Aorta (tissue), 5 donors: ENCODE measurements around the gene PRKN. TPM values are rescaled to one million over a fixed set of nuclear protein-coding genes. Genes with fewer than 3 reads are reported as not detected.

Experiments
- ATAC-seq: fragments of 200-7000 bp; cut with Tn5 transposase; one replicate; pipeline ENCODE4 v1.9.1; 2022; ENCODE audit warnings: moderate library complexity; ENCODE audit not compliant: low FRiP score
- DNase-seq, 2 donors: peaks; one replicate each; pipeline ENCODE4 v3.0.0-alpha.2; 2020
- H3K27ac ChIP-seq, 2 donors: one replicate each; pipeline ENCODE4 v1.5.1; 2013; ENCODE audit warnings: low read length in 2 of 2, mild to moderate bottlenecking in 2 of 2, moderate library complexity in 2 of 2, control low read depth in 1 of 2, inconsistent platforms in 1 of 2, low read depth in 1 of 2
- H3K27me3 ChIP-seq, 2 donors: one replicate each; pipeline ENCODE4 v1.6.1; 2013; ENCODE audit warnings: control low read depth in 1 of 2, low read length in 1 of 2, mild to moderate bottlenecking in 1 of 2, moderate library complexity in 1 of 2; ENCODE audit not compliant: insufficient read depth in 2 of 2, control insufficient read depth in 1 of 2
- H3K36me3 ChIP-seq, 2 donors: one replicate each; pipeline ENCODE4 v1.6.1; 2013; ENCODE audit warnings: control low read depth in 1 of 2, low read length in 1 of 2, mild to moderate bottlenecking in 1 of 2; ENCODE audit not compliant: insufficient read depth in 2 of 2, control insufficient read depth in 1 of 2
- H3K4me1 ChIP-seq, 2 donors: one replicate each; pipeline ENCODE4 v1.6.1; 2013; ENCODE audit warnings: low read length in 2 of 2, control low read depth in 1 of 2, mild to moderate bottlenecking in 1 of 2, moderate library complexity in 1 of 2; ENCODE audit not compliant: insufficient read depth in 2 of 2, control insufficient read depth in 1 of 2
- H3K4me3 ChIP-seq, 2 donors: one replicate each; pipeline ENCODE4 v1.5.1; 2013; ENCODE audit warnings: low read length in 2 of 2, control low read depth in 1 of 2, mild to moderate bottlenecking in 1 of 2
- H3K9me3 ChIP-seq: one replicate; pipeline ENCODE4 v1.6.1; 2013; ENCODE audit warnings: mild to moderate bottlenecking, low read length; ENCODE audit not compliant: control insufficient read depth
- WGBS, 2 donors: extraction: QIAGEN DNeasy Blood & Tissue Kit; methylation state at CpG; one replicate each; pipeline ENCODE4 v1.1.7; 2013; 5-methylcytosine and 5-hydroxymethylcytosine counted together
- intact Hi-C, 2 donors: fragments of 100-400 bp; cut with DNase I; formaldehyde crosslinking; loops; one replicate each; pipeline versions ENCODE4 v1.14.2 to v1.15.0; 2022
- polyA plus RNA-seq, 2 donors: library from polyadenylated mRNA; stranded (reverse); fragments of 200-250 nt; gene quantifications; one replicate each; pipeline ENCODE4 v1.2.3, GENCODE V29; 2013
- total RNA-seq, 2 donors: library from RNA; stranded (reverse); fragmentation: NEBNext Ultra II Directional; extraction: Animal tissue kit (Norgen Biotek cat#: 25700); gene quantifications; one replicate each; pipeline ENCODE4 v1.2.1, GENCODE V29; 2021
- donor health status: healthy with polysubstance abuse.
- donor health status: Bipolar disorder and iron deficiency.
- donor health status: DM: no; HTN: no; CAD: no.
- donor health status: DM: no; HTN: no; CAD: no.
- donor health status: DM: yes; HTN: yes; CAD: no.

Gene PRKN
- total and polyA plus RNA-seq, 4 donors, result 1.0 to 17.3 (median 5.7) TPM

- no peak for ATAC-seq
- intact Hi-C loops, result no loop called here
- Histone ChIP-seq H3K36me3 (no peaks in the 10 kb centered on the region), H3K4me1 (peaks cover 0 to 3% of the 10 kb centered on the region in 2 donors), H3K4me3 (no peak overlapping the region), H3K27ac (no peak overlapping the region), H3K9me3 (no peaks in the 10 kb centered on the region), H3K27me3 (no peaks in the 10 kb centered on the region)
- WGBS, 2 donors, result 12 to 15% methylated on average over 1 of the region's 1 CpG
- DNase-seq, result no peak
These were observed 29.6 kb downstream of the PRKN start for GRCh38 chr6:162697872-162698403.

DNA sequence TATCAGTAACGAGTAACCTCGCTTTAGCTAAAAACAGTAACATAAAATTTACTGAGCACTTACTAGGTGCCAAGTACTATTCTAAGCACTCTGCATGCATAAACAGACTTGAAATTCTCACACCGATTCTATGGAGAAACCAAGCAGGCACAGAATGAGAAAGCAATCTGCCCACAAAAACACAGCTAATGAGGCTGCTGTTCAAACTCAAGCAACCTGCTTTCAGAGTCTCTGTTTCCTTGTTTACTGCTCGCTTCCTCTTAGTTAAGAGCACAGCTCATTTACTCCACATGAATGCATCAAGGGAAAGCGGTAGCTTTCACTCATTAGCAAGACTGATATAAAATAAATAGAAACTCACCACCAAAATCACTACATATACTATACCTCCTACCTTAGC lies 37.4 kb downstream of the PRKN start:
- H3K4me3 ChIP-seq, result no peak overlapping the region
- WGBS, 2 donors, result 60 to 63% methylated on average over 5 of the region's 5 CpGs
- DNase-seq (no peak), ATAC-seq (no peak)
- intact Hi-C loops, result no loop called here
- no peaks in the 10 kb centered on the region for H3K4me1 ChIP-seq
- no peaks in the 10 kb centered on the region for H3K27me3 ChIP-seq
- H3K27ac ChIP-seq, result no peak overlapping the region
- H3K36me3 ChIP-seq, result no peaks in the 10 kb centered on the region
- H3K9me3 ChIP-seq, result no peaks in the 10 kb centered on the region

GRCh38 chr6:162688751-162689345 lies 38.7 kb downstream of the PRKN start:
- no peaks in the 10 kb centered on the region for H3K27me3 ChIP-seq
- H3K4me3 ChIP-seq, result no peak overlapping the region
- ATAC-seq, result no peak
- no peak overlapping the region for H3K27ac ChIP-seq
- no peaks in the 10 kb centered on the region for H3K36me3 ChIP-seq
- 90 to 91% methylated on average over 3 of the region's 3 CpGs for WGBS, 2 donors
- DNase-seq, result no peak
- H3K9me3 ChIP-seq, result no peaks in the 10 kb centered on the region
- intact Hi-C loops, result no loop called here
- peaks cover 0 to 3% of the 10 kb centered on the region in 2 donors for H3K4me1 ChIP-seq

DNA sequence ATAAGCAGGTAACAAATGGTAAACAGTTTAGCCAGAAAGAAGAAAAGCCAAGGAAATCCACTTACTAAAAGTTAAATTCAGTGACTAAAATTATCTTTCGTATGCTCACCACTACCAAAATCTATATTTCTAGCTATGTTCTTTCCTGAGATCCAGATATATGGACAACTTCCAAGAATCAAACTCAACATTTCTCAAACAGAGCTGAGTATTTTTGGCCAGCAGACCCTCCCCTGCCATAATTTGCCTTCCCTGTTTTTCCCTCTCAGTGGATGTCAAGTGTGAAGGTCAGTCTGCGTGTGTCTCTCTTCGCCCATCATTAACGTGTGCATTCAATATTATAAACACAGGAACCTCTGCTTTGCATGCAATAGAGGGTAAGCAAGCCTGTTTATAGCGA lies 42.0 kb downstream of the PRKN start:
- no peaks in the 10 kb centered on the region for H3K36me3 ChIP-seq
- ATAC-seq (no peak), DNase-seq (no peak)
- intact Hi-C loops, result no loop called here
- H3K9me3 ChIP-seq, result no peaks in the 10 kb centered on the region
- H3K27me3 ChIP-seq, result no peaks in the 10 kb centered on the region
- 81 to 83% methylated on average over 5 of the region's 5 CpGs for WGBS, 2 donors
- no peak overlapping the region for H3K4me3 ChIP-seq
- H3K27ac ChIP-seq, result no peak overlapping the region
- H3K4me1 ChIP-seq, result peaks cover 2 to 7% of the 10 kb centered on the region in 2 donors

GRCh38 chr6:162684961-162685360 lies 42.6 kb downstream of the PRKN start:
- 92 to 93% methylated on average over 3 of the region's 3 CpGs for WGBS, 2 donors
- no peaks in the 10 kb centered on the region for H3K36me3 ChIP-seq
- no peaks in the 10 kb centered on the region for H3K9me3 ChIP-seq
- intact Hi-C loops, result no loop called here
- no peak for ATAC-seq
- no peaks in the 10 kb centered on the region for H3K27me3 ChIP-seq
- H3K4me1 ChIP-seq, result peaks cover 2 to 7% of the 10 kb centered on the region in 2 donors
- DNase-seq, result no peak
- H3K27ac ChIP-seq, result no peak overlapping the region
- H3K4me3 ChIP-seq, result no peak overlapping the region

GRCh38 chr6:162684052-162684451 lies 43.5 kb downstream of the PRKN start:
- Histone ChIP-seq H3K9me3 (no peaks in the 10 kb centered on the region), H3K27ac (no peak overlapping the region), H3K4me3 (no peak overlapping the region), H3K27me3 (no peaks in the 10 kb centered on the region), H3K36me3 (no peaks in the 10 kb centered on the region), H3K4me1 (peaks cover 2 to 7% of the 10 kb centered on the region in 2 donors)
- WGBS, 2 donors, result 6 to 8% methylated on average over 1 of the region's 1 CpG
- ATAC-seq (no peak), DNase-seq (no peak)
- intact Hi-C loops, result no loop called here

DNA sequence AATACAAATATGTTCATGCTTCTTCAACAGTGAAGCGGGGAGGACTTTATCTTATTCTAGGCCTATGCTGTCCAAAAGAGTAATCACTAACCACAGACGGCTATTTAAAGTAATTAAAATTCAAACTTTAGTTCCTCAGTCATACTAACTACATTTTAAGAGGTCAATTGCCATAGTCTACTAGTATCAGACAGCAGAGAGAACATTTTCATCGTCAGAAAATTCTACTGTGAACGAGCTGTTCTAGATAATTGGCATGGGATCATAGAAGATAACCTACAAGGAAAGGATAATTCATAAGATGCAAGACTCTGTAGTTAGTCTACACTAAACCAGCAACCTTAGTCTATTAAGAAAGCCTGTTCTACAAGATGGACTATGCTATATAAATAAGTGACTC lies 44.4 kb downstream of the PRKN start:
- intact Hi-C loops, result no loop called here
- Histone ChIP-seq H3K27ac (no peak overlapping the region), H3K9me3 (no peaks in the 10 kb centered on the region), H3K27me3 (no peaks in the 10 kb centered on the region), H3K4me3 (no peak overlapping the region), H3K4me1 (peaks cover 2 to 7% of the 10 kb centered on the region in 2 donors), H3K36me3 (no peaks in the 10 kb centered on the region)
- no peak for ATAC-seq
- no peak for DNase-seq
- 51 to 52% methylated on average over 4 of the region's 4 CpGs for WGBS, 2 donors

DNA sequence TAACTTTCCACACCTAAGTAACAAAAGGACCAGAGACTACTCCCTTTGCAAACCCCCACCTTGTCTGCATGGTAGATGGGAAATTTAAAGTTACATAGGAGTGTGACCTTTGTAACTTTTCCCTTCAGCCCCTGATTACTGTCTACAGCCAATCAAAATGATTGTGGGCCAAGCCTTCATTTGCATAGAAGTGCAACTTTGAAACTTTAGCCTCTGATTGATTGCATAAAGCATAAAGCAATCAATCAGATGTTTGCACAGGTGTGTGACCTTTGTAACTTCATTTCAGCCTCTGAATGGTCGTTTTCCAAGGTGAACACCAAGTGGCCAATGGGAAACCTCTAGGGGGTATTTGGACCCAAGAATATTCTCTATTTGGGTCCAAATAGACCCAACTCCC lies 46.1 kb downstream of the PRKN start:
- ATAC-seq (no peak), DNase-seq (no peak)
- Histone ChIP-seq H3K36me3 (no peaks in the 10 kb centered on the region), H3K9me3 (no peaks in the 10 kb centered on the region), H3K4me3 (no peak overlapping the region), H3K27me3 (no peaks in the 10 kb centered on the region), H3K27ac (no peak overlapping the region), H3K4me1 (peaks cover 2 to 7% of the 10 kb centered on the region in 2 donors)
- WGBS, 2 donors, result 79 to 86% methylated on average over 1 of the region's 1 CpG
- intact Hi-C loops, result no loop called here

GRCh38 chr6:162680871-162681270 lies 46.7 kb downstream of the PRKN start:
- peaks cover 2 to 7% of the 10 kb centered on the region in 2 donors for H3K4me1 ChIP-seq
- no peaks in the 10 kb centered on the region for H3K36me3 ChIP-seq
- H3K9me3 ChIP-seq, result no peaks in the 10 kb centered on the region
- intact Hi-C loops, result no loop called here
- ATAC-seq (no peak), DNase-seq (no peak)
- no peak overlapping the region for H3K4me3 ChIP-seq
- 23 to 24% methylated on average over 4 of the region's 4 CpGs for WGBS, 2 donors
- H3K27ac ChIP-seq, result no peak overlapping the region
- H3K27me3 ChIP-seq, result no peaks in the 10 kb centered on the region
